Brain microvascular endothelial cell (primary cell): Measurements from ENCODE around the gene MX2.

ENCODE experiments used
- DNase-seq: peaks from one replicate; pipeline ENCODE4 v3.0.0-alpha.2; 2020
- H3K27ac ChIP-seq: fragments of 250-450 bp; sonication (Bioruptor Pico); 2 replicates; pipeline ENCODE4 v1.5.1; 2020; ENCODE audit warnings: mild to moderate bottlenecking, moderate library complexity
- H3K27me3 ChIP-seq: fragments of 250-450 bp; sonication (Bioruptor Pico); replicated peaks from 2 replicates; pipeline ENCODE4 v1.5.1; 2020; ENCODE audit warnings: mild to moderate bottlenecking
- H3K36me3 ChIP-seq: fragments of 250-450 bp; sonication (Bioruptor Pico); replicated peaks from 2 replicates; pipeline ENCODE4 v1.5.1; 2020; ENCODE audit warnings: mild to moderate bottlenecking
- H3K4me3 ChIP-seq: 2 replicates; pipeline ENCODE4 v1.5.1; 2011; ENCODE audit warnings: low read depth, mild to moderate bottlenecking, control low read depth, low read length, moderate library complexity
- in situ Hi-C: cut with HindIII; loops from 2 replicates; pipeline ENCODE4 v1.10.0; 2017; ENCODE audit warnings: low sequenced_read_pairs, low pct_ligation_motif_present
- TF ChIP-seq, protein P1 (sequence below): IDR thresholded peaks from 2 replicates; pipeline ENCODE4 v1.5.1; 2011; ENCODE audit warnings: low read depth, mild to moderate bottlenecking, moderate library complexity, low read length, control low read depth, inconsistent platforms; ENCODE audit errors: missing control alignments

Gene MX2

DNA sequence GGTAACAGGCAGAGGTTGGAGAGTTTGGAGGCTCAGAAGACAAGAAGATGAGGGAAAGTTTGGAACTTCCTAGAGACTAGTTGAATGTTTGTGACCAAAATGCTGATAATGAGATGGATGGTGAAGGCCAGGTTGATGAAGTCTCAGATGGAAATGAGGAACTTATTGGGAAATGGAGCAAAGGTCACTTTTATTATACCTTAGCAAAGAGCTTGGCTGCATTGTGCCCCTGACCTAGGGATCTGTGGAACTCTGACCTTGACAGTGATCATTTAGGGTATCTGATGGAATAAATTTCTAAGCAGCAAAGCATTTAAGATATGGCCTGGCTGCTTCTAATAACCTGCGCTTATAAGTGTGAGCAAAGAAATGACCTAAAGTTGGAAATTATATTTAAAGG is 28.1 kb upstream of the MX2 start:
- no peak overlapping the region for H3K4me3 ChIP-seq
- H3K27ac ChIP-seq = no peak overlapping the region
- TF ChIP-seq, protein P1, sequence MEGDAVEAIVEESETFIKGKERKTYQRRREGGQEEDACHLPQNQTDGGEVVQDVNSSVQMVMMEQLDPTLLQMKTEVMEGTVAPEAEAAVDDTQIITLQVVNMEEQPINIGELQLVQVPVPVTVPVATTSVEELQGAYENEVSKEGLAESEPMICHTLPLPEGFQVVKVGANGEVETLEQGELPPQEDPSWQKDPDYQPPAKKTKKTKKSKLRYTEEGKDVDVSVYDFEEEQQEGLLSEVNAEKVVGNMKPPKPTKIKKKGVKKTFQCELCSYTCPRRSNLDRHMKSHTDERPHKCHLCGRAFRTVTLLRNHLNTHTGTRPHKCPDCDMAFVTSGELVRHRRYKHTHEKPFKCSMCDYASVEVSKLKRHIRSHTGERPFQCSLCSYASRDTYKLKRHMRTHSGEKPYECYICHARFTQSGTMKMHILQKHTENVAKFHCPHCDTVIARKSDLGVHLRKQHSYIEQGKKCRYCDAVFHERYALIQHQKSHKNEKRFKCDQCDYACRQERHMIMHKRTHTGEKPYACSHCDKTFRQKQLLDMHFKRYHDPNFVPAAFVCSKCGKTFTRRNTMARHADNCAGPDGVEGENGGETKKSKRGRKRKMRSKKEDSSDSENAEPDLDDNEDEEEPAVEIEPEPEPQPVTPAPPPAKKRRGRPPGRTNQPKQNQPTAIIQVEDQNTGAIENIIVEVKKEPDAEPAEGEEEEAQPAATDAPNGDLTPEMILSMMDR = no peak
- H3K36me3 ChIP-seq = no peaks in the 10 kb centered on the region
- no peaks in the 10 kb centered on the region for H3K27me3 ChIP-seq
- DNase-seq = no peak
- in situ Hi-C loops = no loop called here

DNA sequence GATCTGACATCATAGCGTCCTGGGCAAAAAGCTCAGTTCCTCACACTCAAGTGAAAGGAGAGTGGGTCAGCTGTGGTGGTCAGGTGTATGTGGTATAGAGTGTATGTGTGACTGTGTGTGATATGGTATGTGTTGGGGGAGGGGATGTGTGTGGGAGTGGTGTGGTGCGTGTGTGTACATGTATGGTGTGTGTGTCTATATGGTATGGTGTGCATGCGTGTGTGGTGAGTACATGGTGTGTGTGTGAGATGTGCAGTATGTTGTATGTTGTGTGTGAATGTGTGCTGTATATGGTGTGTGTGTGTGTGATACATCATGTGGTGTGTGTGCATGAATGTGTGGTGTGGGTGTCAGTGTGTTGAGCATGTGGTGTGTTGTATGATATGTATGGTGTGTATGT is 24.3 kb upstream of the MX2 start:
- in situ Hi-C loops = no loop called here
- no peak for DNase-seq
- H3K4me3 ChIP-seq = no peak overlapping the region
- TF ChIP-seq, protein P1 = no peak
- H3K27me3 ChIP-seq = no peaks in the 10 kb centered on the region
- H3K27ac ChIP-seq = no peak overlapping the region
- no peaks in the 10 kb centered on the region for H3K36me3 ChIP-seq

DNA sequence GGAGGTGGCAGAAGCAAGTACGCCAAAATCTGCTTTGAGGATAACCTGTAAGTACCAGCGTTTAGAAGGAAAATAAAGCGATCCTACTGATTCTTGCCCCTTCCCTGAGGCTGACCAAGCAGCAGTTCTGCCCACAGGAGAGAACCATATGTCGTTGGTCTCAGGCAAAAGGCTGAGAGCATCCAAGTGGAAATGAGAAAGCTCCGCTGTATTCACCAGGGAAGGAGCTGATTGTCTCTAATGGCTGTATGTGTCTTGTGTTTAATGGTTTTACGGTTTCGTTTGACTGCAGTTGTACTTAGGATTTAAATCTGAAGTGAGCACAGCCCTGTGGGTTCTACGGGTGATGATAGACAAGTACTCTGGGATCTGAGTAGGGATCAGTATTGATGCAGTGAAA is 23.4 kb upstream of the MX2 start:
- Histone ChIP-seq H3K27me3 (no peaks in the 10 kb centered on the region), H3K27ac (no peak overlapping the region), H3K36me3 (no peaks in the 10 kb centered on the region), H3K4me3 (no peak overlapping the region)
- no peak for DNase-seq
- TF ChIP-seq, protein P1 = no peak
- in situ Hi-C loops = no loop called here

GRCh38 chr21:41342035-41342434 is 19.8 kb upstream of the MX2 start:
- Histone ChIP-seq H3K27me3 (no peaks in the 10 kb centered on the region), H3K36me3 (no peaks in the 10 kb centered on the region), H3K4me3 (no peak overlapping the region), H3K27ac (no peak overlapping the region)
- TF ChIP-seq, protein P1 = no peak
- no peak for DNase-seq
- in situ Hi-C loops = no loop called here

DNA sequence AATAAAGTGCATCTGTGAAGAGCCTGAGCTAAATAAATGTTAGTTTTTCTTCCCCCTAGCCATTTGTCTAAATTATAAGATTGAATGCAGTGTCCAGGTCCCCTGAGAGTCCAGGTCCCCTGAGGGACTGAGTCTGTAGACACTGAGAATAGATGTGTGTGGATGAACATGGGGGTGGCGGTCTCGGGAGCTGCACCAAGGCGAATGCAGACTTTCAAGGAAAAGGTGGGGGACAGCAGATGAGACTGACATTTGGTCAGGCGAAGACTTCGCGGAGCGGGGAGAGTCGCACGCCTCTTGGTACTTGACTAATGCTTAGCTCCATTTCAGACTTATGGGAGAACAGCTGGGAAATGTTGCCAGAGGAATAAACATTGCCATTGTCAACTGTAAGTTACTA is 17.7 kb upstream of the MX2 start:
- TF ChIP-seq, protein P1 = no peak
- no peak for DNase-seq
- in situ Hi-C loops = no loop called here
- no peak overlapping the region for H3K4me3 ChIP-seq
- no peak overlapping the region for H3K27ac ChIP-seq
- no peaks in the 10 kb centered on the region for H3K27me3 ChIP-seq
- no peaks in the 10 kb centered on the region for H3K36me3 ChIP-seq

DNA sequence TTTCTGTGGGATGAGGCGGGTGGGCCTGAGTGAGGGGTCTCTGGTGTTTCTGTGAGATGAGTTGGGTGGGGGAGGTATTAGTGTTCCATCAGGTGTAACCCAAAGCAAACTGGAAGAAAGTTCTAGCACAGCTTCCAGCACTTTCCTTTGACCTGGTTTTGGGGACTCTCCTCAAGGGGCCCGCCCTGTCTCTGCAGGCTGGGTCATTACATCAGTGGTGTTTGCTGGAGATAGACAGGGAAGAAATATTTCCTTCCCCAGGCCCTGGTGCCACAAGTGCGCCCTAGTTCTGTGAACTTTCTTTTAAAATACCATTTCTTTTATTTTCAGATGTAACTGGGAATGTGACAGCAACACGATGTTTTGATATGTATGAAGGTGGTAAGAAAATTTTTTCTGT is 16.5 kb upstream of the MX2 start:
- Histone ChIP-seq H3K36me3 (no peaks in the 10 kb centered on the region), H3K4me3 (no peak overlapping the region), H3K27me3 (no peaks in the 10 kb centered on the region), H3K27ac (no peak overlapping the region)
- in situ Hi-C loops = no loop called here
- DNase-seq = no peak
- TF ChIP-seq, protein P1 = no peak
